Sigmoid colon (tissue), 4 donors: ENCODE results near the gene PHC3.

Experiments used
- EP300 ChIP-seq, 4 donors: sonication (generic); formaldehyde crosslinking; IDR thresholded peaks; one replicate each; pipeline ENCODE4 v1.6.1; 2017; ENCODE audit warnings: antibody characterized with exemption in 4 of 4
- POLR2A ChIP-seq, 2 donors: fragments of 450-650 bp; IDR thresholded peaks; one replicate each; pipeline ENCODE4 v1.6.1; 2016; ENCODE audit warnings: antibody characterized with exemption in 2 of 2, mild to moderate bottlenecking in 2 of 2, moderate library complexity in 2 of 2
- POLR2AphosphoS5 ChIP-seq, 4 donors: sonication (generic); formaldehyde crosslinking; IDR thresholded peaks; one replicate each; pipeline ENCODE4 v1.6.1; 2017; ENCODE audit warnings: antibody characterized with exemption in 4 of 4
- TF ChIP-seq, protein P1 (sequence below), 4 experiments: fragments of 450-650 bp in 3 of 4; fragments of 200-600 bp in 1 of 4; IDR thresholded peaks; one replicate each; pipeline ENCODE4 v1.5.1; 2016 to 2019; ENCODE audit warnings: antibody characterized with exemption in 4 of 4, mild to moderate bottlenecking in 3 of 4, moderate library complexity in 2 of 4

DNA sequence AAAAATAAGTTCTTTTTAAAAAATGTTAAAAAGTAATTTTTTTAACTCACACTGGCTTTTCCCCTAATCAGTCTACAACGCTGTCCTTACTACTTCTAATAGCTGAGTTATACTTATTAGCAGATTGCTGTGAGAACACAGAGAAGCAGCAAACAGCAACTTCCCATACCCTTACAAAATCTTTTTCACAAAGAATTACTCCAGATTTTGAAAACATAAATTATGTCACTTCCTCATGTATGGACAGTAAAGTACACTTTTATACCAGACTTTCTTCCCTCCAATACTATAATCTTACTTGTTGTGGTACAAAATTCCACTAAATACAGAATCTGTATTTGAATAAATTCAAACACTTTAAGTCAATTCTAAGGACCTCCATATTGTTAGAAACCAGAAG, 2.1 kb downstream of the PHC3 start:
- TF ChIP-seq, protein P1, sequence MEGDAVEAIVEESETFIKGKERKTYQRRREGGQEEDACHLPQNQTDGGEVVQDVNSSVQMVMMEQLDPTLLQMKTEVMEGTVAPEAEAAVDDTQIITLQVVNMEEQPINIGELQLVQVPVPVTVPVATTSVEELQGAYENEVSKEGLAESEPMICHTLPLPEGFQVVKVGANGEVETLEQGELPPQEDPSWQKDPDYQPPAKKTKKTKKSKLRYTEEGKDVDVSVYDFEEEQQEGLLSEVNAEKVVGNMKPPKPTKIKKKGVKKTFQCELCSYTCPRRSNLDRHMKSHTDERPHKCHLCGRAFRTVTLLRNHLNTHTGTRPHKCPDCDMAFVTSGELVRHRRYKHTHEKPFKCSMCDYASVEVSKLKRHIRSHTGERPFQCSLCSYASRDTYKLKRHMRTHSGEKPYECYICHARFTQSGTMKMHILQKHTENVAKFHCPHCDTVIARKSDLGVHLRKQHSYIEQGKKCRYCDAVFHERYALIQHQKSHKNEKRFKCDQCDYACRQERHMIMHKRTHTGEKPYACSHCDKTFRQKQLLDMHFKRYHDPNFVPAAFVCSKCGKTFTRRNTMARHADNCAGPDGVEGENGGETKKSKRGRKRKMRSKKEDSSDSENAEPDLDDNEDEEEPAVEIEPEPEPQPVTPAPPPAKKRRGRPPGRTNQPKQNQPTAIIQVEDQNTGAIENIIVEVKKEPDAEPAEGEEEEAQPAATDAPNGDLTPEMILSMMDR (IDR thresholded peaks at IDR 0.05): no peak
- no peak for TF ChIP-seq POLR2AphosphoS5 (IDR thresholded peaks at IDR 0.05)
- TF ChIP-seq POLR2A (IDR thresholded peaks at IDR 0.05): no peak
- TF ChIP-seq EP300 (IDR thresholded peaks at IDR 0.05): no peak
